H9 (cell line): ENCODE results near the gene PRDM2. TPM values are rescaled to one million over a fixed set of nuclear protein-coding genes. Genes with fewer than 3 reads are reported as not detected.

Source experiments
- DNase-seq: peaks from one replicate; pipeline ENCODE4 v3.0.0-alpha.2; 2017
- H2AFZ ChIP-seq: one replicate; pipeline ENCODE4 v1.6.1; 2013; ENCODE audit warnings: mild to moderate bottlenecking, low read length, control low read depth, moderate library complexity
- H2AK5ac ChIP-seq: 2 replicates; pipeline ENCODE4 v1.6.1; 2013; ENCODE audit warnings: low read length, control low read depth, mixed read lengths; ENCODE audit not compliant: insufficient read length
- H2BK120ac ChIP-seq: one replicate; pipeline ENCODE4 v1.6.1; 2013; ENCODE audit warnings: low read depth, mild to moderate bottlenecking, low read length, control low read depth, inconsistent platforms; ENCODE audit not compliant: poor library complexity, severe bottlenecking
- H2BK12ac ChIP-seq: 2 replicates; pipeline ENCODE4 v1.6.1; 2013; ENCODE audit warnings: low read length, control low read depth, mixed read lengths, low read depth; ENCODE audit not compliant: insufficient read length
- H2BK15ac ChIP-seq: 2 replicates; pipeline ENCODE4 v1.6.1; 2013; ENCODE audit warnings: low read depth, low read length, control low read depth
- H2BK20ac ChIP-seq: one replicate; pipeline ENCODE4 v1.6.1; 2013; ENCODE audit warnings: low read depth, mild to moderate bottlenecking, low read length, control low read depth, inconsistent platforms; ENCODE audit not compliant: poor library complexity, severe bottlenecking
- H2BK5ac ChIP-seq: 2 replicates; pipeline ENCODE4 v1.6.1; 2013; ENCODE audit warnings: low read length, control low read depth, mixed read lengths; ENCODE audit not compliant: insufficient read length
- H3K14ac ChIP-seq: 2 replicates; pipeline ENCODE4 v1.6.1; 2013; ENCODE audit warnings: low read length, control low read depth; ENCODE audit not compliant: insufficient read depth
- H3K18ac ChIP-seq: 2 replicates; pipeline ENCODE4 v1.6.1; 2013; ENCODE audit warnings: low read depth, mild to moderate bottlenecking, mixed read lengths, low read length, control low read depth; ENCODE audit not compliant: insufficient read length
- H3K23ac ChIP-seq: 2 replicates; pipeline ENCODE4 v1.6.1; 2013; ENCODE audit warnings: low read length, control low read depth, mixed read lengths, low read depth; ENCODE audit not compliant: insufficient read length
- H3K23me2 ChIP-seq: 2 replicates; pipeline ENCODE4 v1.6.1; 2013; ENCODE audit warnings: low read depth, mild to moderate bottlenecking, mixed read lengths, low read length, control low read depth; ENCODE audit not compliant: insufficient read length, poor library complexity, severe bottlenecking
- H3K27ac ChIP-seq: 2 replicates; pipeline ENCODE4 v1.5.1; 2013; ENCODE audit warnings: low read length, control low read depth, mixed read lengths, low read depth; ENCODE audit not compliant: insufficient read length
- H3K27me3 ChIP-seq: 2 replicates; pipeline ENCODE4 v1.6.1; 2013; ENCODE audit warnings: low read length, control low read depth, inconsistent platforms; ENCODE audit not compliant: insufficient read depth
- H3K4ac ChIP-seq: 2 replicates; pipeline ENCODE4 v1.6.1; 2013; ENCODE audit warnings: low read depth, mild to moderate bottlenecking, control low read depth, inconsistent platforms, low read length, moderate library complexity
- H3K4me1 ChIP-seq: 2 replicates; pipeline ENCODE4 v1.6.1; 2013; ENCODE audit warnings: low read length, control low read depth, inconsistent platforms; ENCODE audit not compliant: insufficient read depth
- H3K4me2 ChIP-seq: 2 replicates; pipeline ENCODE4 v1.6.1; 2013; ENCODE audit warnings: low read length, control low read depth, mixed read lengths; ENCODE audit not compliant: insufficient read length, insufficient read depth
- H3K56ac ChIP-seq: 2 replicates; pipeline ENCODE4 v1.6.1; 2013; ENCODE audit warnings: low read depth, mild to moderate bottlenecking, mixed read lengths, low read length, control low read depth; ENCODE audit not compliant: insufficient read length
- H3K79me1 ChIP-seq: 2 replicates; pipeline ENCODE4 v1.6.1; 2013; ENCODE audit warnings: low read depth, mild to moderate bottlenecking, moderate library complexity, low read length, control low read depth, inconsistent platforms; ENCODE audit not compliant: insufficient read depth, poor library complexity, severe bottlenecking
- H3K79me2 ChIP-seq: 2 replicates; pipeline ENCODE4 v1.6.1; 2013; ENCODE audit warnings: low read length, control low read depth, inconsistent platforms; ENCODE audit not compliant: insufficient read depth
- H3K9ac ChIP-seq: 2 replicates; pipeline ENCODE4 v1.6.1; 2013; ENCODE audit warnings: low read length, control low read depth, mixed read lengths; ENCODE audit not compliant: insufficient read length; ENCODE audit errors: extremely low read depth
- H3K9me3 ChIP-seq: one replicate; pipeline ENCODE4 v1.6.1; 2013; ENCODE audit warnings: low read depth, low read length, inconsistent platforms; ENCODE audit not compliant: control insufficient read depth
- H3T11ph ChIP-seq: one replicate; pipeline ENCODE4 v1.6.1; 2013; ENCODE audit warnings: mild to moderate bottlenecking, low read length, control low read depth, inconsistent platforms
- H4K20me1 ChIP-seq: one replicate; pipeline ENCODE4 v1.6.1; 2013; ENCODE audit not compliant: control insufficient read depth, insufficient read length, insufficient read depth
- H4K5ac ChIP-seq: 2 replicates; pipeline ENCODE4 v1.6.1; 2013; ENCODE audit warnings: low read depth, mild to moderate bottlenecking, mixed read lengths, low read length, control low read depth; ENCODE audit not compliant: insufficient read length
- H4K8ac ChIP-seq: replicated peaks from 2 replicates; pipeline ENCODE4 v1.6.1; 2013; ENCODE audit warnings: low read length, control low read depth, mixed read lengths, low read depth; ENCODE audit not compliant: insufficient read length
- H4K91ac ChIP-seq: 2 replicates; pipeline ENCODE4 v1.6.1; 2013; ENCODE audit warnings: low read depth, mild to moderate bottlenecking, moderate library complexity, mixed read lengths, low read length, control low read depth; ENCODE audit not compliant: insufficient read length
- H3K27ac Mint-ChIP-seq, 3 experiments: 2 replicates in 2 of 3; 3 replicates in 1 of 3; pipeline ENCODE4 v1.8.0; 2020 to 2021; ENCODE audit warnings: mixed read lengths in 3 of 3, mild to moderate bottlenecking in 1 of 3, moderate library complexity in 1 of 3
- H3K27me3 Mint-ChIP-seq: 2 replicates; pipeline ENCODE4 v1.8.0; 2021; ENCODE audit warnings: low read depth, mild to moderate bottlenecking, moderate library complexity, mixed read lengths
- H3K36me3 Mint-ChIP-seq, 3 experiments: 2 replicates in 2 of 3; 3 replicates in 1 of 3; pipeline ENCODE4 v1.8.0; 2020 to 2021; ENCODE audit warnings: low read depth in 3 of 3, mixed read lengths in 3 of 3; ENCODE audit not compliant: insufficient read depth in 1 of 3
- H3K4me1 Mint-ChIP-seq, 2 experiments: 2 replicates each; pipeline ENCODE4 v1.8.0; 2020; ENCODE audit warnings: mixed read lengths in 2 of 2
- H3K4me3 Mint-ChIP-seq, 2 experiments: 2 replicates in 1 of 2; 3 replicates in 1 of 2; pipeline ENCODE4 v1.8.0; 2020 to 2021; ENCODE audit warnings: mild to moderate bottlenecking in 2 of 2, mixed read lengths in 2 of 2, moderate library complexity in 1 of 2
- H3K9me3 Mint-ChIP-seq, 2 experiments: 2 replicates in 1 of 2; 3 replicates in 1 of 2; pipeline ENCODE4 v1.8.0; 2020; ENCODE audit warnings: mild to moderate bottlenecking in 2 of 2, mixed read lengths in 2 of 2, moderate library complexity in 1 of 2
- CTCF ChIP-seq: fragments of 200-600 bp; sonication (generic); conservative IDR thresholded peaks from 3 replicates; pipeline ENCODE4 v1.8.0; 2021; ENCODE audit warnings: antibody characterized with exemption, mild to moderate bottlenecking
- WGBS: extraction: QIAGEN DNeasy Blood & Tissue Kit; methylation state at CpG from one replicate; pipeline ENCODE4 v1.1.7; 2013; ENCODE audit warnings: missing lambda C conversion rate, low lambda C conversion rate, mixed read lengths; ENCODE audit not compliant: insufficient read length; ENCODE audit errors: extremely low coverage; 5-methylcytosine and 5-hydroxymethylcytosine counted together
- total RNA-seq: library from RNA; stranded (reverse); gene quantifications from 2 replicates; pipeline ENCODE4 v1.2.1, GENCODE V29; 2021

The PRDM2 gene
- total RNA-seq, 1 experiment from 2014 or later = 24.5 TPM

DNA sequence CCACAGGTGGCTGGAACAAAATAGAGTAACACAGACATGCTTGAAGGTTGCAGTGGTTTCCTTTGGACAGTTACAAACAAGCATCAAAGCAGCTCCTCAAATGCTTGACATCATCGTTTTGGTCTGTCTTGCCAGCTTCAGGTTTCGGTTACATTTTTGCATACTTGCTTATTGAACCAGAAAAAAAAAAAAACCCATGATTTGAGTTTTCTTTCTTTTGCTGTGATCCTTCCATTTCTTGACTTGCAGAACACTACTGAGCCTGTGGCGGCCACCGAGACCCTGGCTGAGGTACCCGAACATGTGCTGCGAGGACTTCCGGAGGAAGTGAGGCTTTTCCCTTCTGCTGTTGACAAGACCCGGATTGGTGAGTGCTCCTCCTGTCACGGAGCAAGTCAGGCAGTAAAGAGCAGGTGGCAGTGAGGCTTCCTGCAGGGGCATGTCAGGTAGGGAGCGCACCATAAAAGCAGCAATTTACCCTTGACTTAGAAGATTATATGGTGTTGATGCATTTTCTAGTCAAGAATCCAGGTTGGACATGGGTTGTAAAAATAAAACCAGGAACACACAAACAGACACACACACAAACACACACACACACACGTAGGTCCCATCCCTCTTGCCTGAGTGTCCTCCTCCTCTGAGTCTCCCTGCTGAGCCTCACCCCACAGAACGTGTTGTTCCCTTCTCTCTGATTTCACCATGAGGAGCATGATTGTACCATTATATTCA is 30.9 kb downstream of the PRDM2 start:
- Mint-ChIP-seq H3K36me3 (no peaks in the 10 kb centered on the region), H3K4me3 (no peak overlapping the region), H3K27me3 (peaks cover 34% of the 10 kb centered on the region), H3K4me1 (no peaks in the 10 kb centered on the region), H3K27ac (no peak overlapping the region), H3K9me3 (no peaks in the 10 kb centered on the region)
- no peak overlapping the region for H4K5ac ChIP-seq
- no peak overlapping the region for H2BK12ac ChIP-seq
- H3K27me3 ChIP-seq = no peaks in the 10 kb centered on the region
- H3K4me2 ChIP-seq = no peak overlapping the region
- no peaks in the 10 kb centered on the region for H3K79me2 ChIP-seq
- H4K91ac ChIP-seq = no peak overlapping the region
- no peaks in the 10 kb centered on the region for H3K79me1 ChIP-seq
- H3T11ph ChIP-seq = no peak overlapping the region
- H3K14ac ChIP-seq = no peak overlapping the region; the same call in 1 of the 2 replicates
- TF ChIP-seq CTCF = no peak
- H2BK120ac ChIP-seq = no peak overlapping the region
- no peak overlapping the region for H2BK15ac ChIP-seq
- H4K20me1 ChIP-seq = no peaks in the 10 kb centered on the region
- H3K4ac ChIP-seq = no peak overlapping the region
- no peak overlapping the region for H3K18ac ChIP-seq
- DNase-seq = no peak
- H3K23me2 ChIP-seq = no peaks in the 10 kb centered on the region
- no peak overlapping the region for H2BK5ac ChIP-seq
- WGBS = no CpG with 5 or more reads among the region's 12 CpGs
- H2BK20ac ChIP-seq = no peak overlapping the region
- no peak overlapping the region for H2AK5ac ChIP-seq
- no peak overlapping the region for H3K23ac ChIP-seq
- H3K4me1 ChIP-seq = no peaks in the 10 kb centered on the region
- no peak overlapping the region for H3K56ac ChIP-seq
- no peak overlapping the region for H2AFZ ChIP-seq
- H3K9me3 ChIP-seq = no peaks in the 10 kb centered on the region
- no peak overlapping the region for H4K8ac ChIP-seq
- no peak overlapping the region for H3K27ac ChIP-seq
- no peak overlapping the region for H3K9ac ChIP-seq
